Liver (tissue), 9 donors: ENCODE data around the gene ISCA2. TPM values are rescaled to one million over a fixed set of nuclear protein-coding genes. Genes with fewer than 3 reads are reported as not detected.

ENCODE experiments used
- DNase-seq: peaks from one replicate; pipeline ENCODE4 v3.0.0-alpha.2; 2017; ENCODE audit warnings: low spot score
- H3K27ac ChIP-seq, 2 donors: one replicate each; pipeline ENCODE4 v1.7.0; 2013; ENCODE audit warnings: inconsistent platforms in 2 of 2, low read length in 2 of 2, control low read depth in 1 of 2, low read depth in 1 of 2, mild to moderate bottlenecking in 1 of 2
- H3K27me3 ChIP-seq, 4 donors: one replicate each; pipeline versions ENCODE4 v1.6.1 to v1.7.0; 2013; ENCODE audit warnings: low read length in 3 of 4, inconsistent platforms in 1 of 4, mild to moderate bottlenecking in 1 of 4, moderate library complexity in 1 of 4; ENCODE audit not compliant: control insufficient read depth in 4 of 4, insufficient read depth in 4 of 4
- H3K36me3 ChIP-seq, 4 donors: one replicate each; pipeline versions ENCODE4 v1.6.1 to v1.7.0; 2013; ENCODE audit warnings: low read length in 3 of 4, mild to moderate bottlenecking in 3 of 4, low read depth in 1 of 4, moderate library complexity in 1 of 4; ENCODE audit not compliant: control insufficient read depth in 4 of 4, insufficient read depth in 3 of 4
- H3K4me1 ChIP-seq, 4 donors: one replicate each; pipeline versions ENCODE4 v1.6.1 to v1.7.0; 2013; ENCODE audit warnings: low read length in 3 of 4, mild to moderate bottlenecking in 3 of 4, moderate library complexity in 1 of 4; ENCODE audit not compliant: control insufficient read depth in 4 of 4, insufficient read depth in 4 of 4
- H3K4me3 ChIP-seq, 3 donors: one replicate each; pipeline versions ENCODE4 v1.6.1 to v1.7.0; 2013; ENCODE audit warnings: low read length in 3 of 3, control low read depth in 1 of 3, low read depth in 1 of 3, mild to moderate bottlenecking in 1 of 3
- H3K9ac ChIP-seq, 2 donors: one replicate each; pipeline ENCODE4 v1.7.0; 2013; ENCODE audit warnings: low read length in 2 of 2, mild to moderate bottlenecking in 2 of 2, moderate library complexity in 2 of 2, control low read depth in 1 of 2, low read depth in 1 of 2
- H3K9me3 ChIP-seq, 4 donors: one replicate each; pipeline versions ENCODE4 v1.6.1 to v1.7.0; 2013; ENCODE audit warnings: low read length in 3 of 4; ENCODE audit not compliant: control insufficient read depth in 4 of 4
- EGR1 ChIP-seq, 2 donors: IDR thresholded peaks; 2 replicates each; pipeline ENCODE4 v1.6.1; 2016 to 2018; ENCODE audit warnings: antibody characterized with exemption in 2 of 2, low read depth in 2 of 2
- FOXA1 ChIP-seq: IDR thresholded peaks from 2 replicates; pipeline ENCODE4 v1.6.1; 2016; ENCODE audit warnings: antibody characterized with exemption
- FOXA2 ChIP-seq: IDR thresholded peaks from 2 replicates; pipeline ENCODE4 v1.6.1; 2016; ENCODE audit warnings: antibody characterized with exemption
- GABPA ChIP-seq, 2 donors: IDR thresholded peaks in 1 of 2; conservative IDR thresholded peaks in 1 of 2; 2 replicates each; pipeline ENCODE4 v1.6.1; 2016; ENCODE audit warnings: antibody characterized with exemption in 2 of 2, mild to moderate bottlenecking in 1 of 2, moderate library complexity in 1 of 2
- HNF4A ChIP-seq, 2 donors: conservative IDR thresholded peaks; 2 replicates each; pipeline ENCODE4 v1.6.1; 2016; ENCODE audit warnings: antibody characterized with exemption in 2 of 2, mild to moderate bottlenecking in 2 of 2
- HNF4G ChIP-seq: IDR thresholded peaks from 2 replicates; pipeline ENCODE4 v1.6.1; 2016; ENCODE audit warnings: antibody characterized with exemption
- JUND ChIP-seq, 2 donors: IDR thresholded peaks; 2 replicates each; pipeline ENCODE4 v1.6.1; 2016; ENCODE audit warnings: antibody characterized with exemption in 2 of 2
- NR2F2 ChIP-seq: IDR thresholded peaks from 2 replicates; pipeline ENCODE4 v1.6.1; 2016; ENCODE audit warnings: antibody characterized with exemption
- RAD21 ChIP-seq, 2 donors: IDR thresholded peaks; 2 replicates each; pipeline ENCODE4 v1.6.1; 2016; ENCODE audit warnings: antibody characterized with exemption in 2 of 2, mild to moderate bottlenecking in 2 of 2
- RXRA ChIP-seq, 2 donors: IDR thresholded peaks; 2 replicates each; pipeline ENCODE4 v1.6.1; 2017 to 2018; ENCODE audit warnings: antibody characterized with exemption in 2 of 2, mild to moderate bottlenecking in 1 of 2
- SP1 ChIP-seq: IDR thresholded peaks from 2 replicates; pipeline ENCODE4 v1.6.1; 2018; ENCODE audit warnings: antibody characterized with exemption, mild to moderate bottlenecking
- TAF1 ChIP-seq: conservative IDR thresholded peaks from 2 replicates; pipeline ENCODE4 v1.6.1; 2016; ENCODE audit warnings: antibody characterized with exemption, mild to moderate bottlenecking
- YY1 ChIP-seq: IDR thresholded peaks from 2 replicates; pipeline ENCODE4 v1.6.1; 2016; ENCODE audit warnings: antibody characterized with exemption, mild to moderate bottlenecking
- WGBS: extraction: QIAGEN DNeasy Blood & Tissue Kit; methylation state at CpG from one replicate; pipeline ENCODE4 v1.1.7; 2013; 5-methylcytosine and 5-hydroxymethylcytosine counted together
- polyA plus RNA-seq, 2 donors: library from polyadenylated mRNA; stranded (reverse) in 1 of 2; unstranded in 1 of 2; fragments of 200-250 nt in 1 of 2; fragments of >200 nt in 1 of 2; fragmentation: Nextera tagmentation in 1 of 2; extraction: Ambion mirVana in 1 of 2; gene quantifications; one replicate each; pipeline versions ENCODE4 v1.2.1 to v1.2.3, GENCODE V29; 2013 to 2015
- total RNA-seq, 2 donors: library from RNA; depleted of rRNA; stranded (reverse); fragments of >200 nt; gene quantifications; one replicate each; pipeline ENCODE4 v1.2.3, GENCODE V29; 2014
- TF ChIP-seq, protein P1 (sequence below): fragments of 150-350 bp; IDR thresholded peaks from 2 replicates; pipeline ENCODE4 v1.5.1; 2017; ENCODE audit warnings: improper control_type of control experiment, low read depth, low read length; ENCODE audit not compliant: missing input control
- TF ChIP-seq, protein P2 (sequence below): IDR thresholded peaks from 2 replicates; pipeline ENCODE4 v1.6.1; 2016; ENCODE audit warnings: antibody characterized with exemption
- TF ChIP-seq, protein P3 (sequence below): IDR thresholded peaks from 2 replicates; pipeline ENCODE4 v1.6.1; 2016; ENCODE audit warnings: antibody characterized with exemption, mild to moderate bottlenecking
- TF ChIP-seq, protein P4 (sequence below): IDR thresholded peaks from 2 replicates; pipeline ENCODE4 v1.6.1; 2016; ENCODE audit warnings: antibody characterized with exemption
- TF ChIP-seq, protein P5 (sequence below): IDR thresholded peaks from 2 replicates; pipeline ENCODE4 v1.6.1; 2016; ENCODE audit warnings: antibody characterized with exemption
- donor health status: healthy.
- donor health status: healthy.
- donor health status: healthy.
- donor health status: healthy.
- donor health status: healthy.

ISCA2 gene
- total and polyA plus RNA-seq, 4 donors, result 7.1 to 35.3 (median 15.8) TPM

GRCh38 chr14:74526854-74527585 is 33.5 kb downstream of the ISCA2 start:
- DNase-seq, result no peak

More at GRCh38 chr14:74526854-74527585, 33.5 kb downstream of the ISCA2 start:
- Histone ChIP-seq H3K27me3 (no peaks in the 10 kb centered on the region), H3K27ac (no peak overlapping the region), H3K9ac (no peak overlapping the region), H3K9me3 (no peaks in the 10 kb centered on the region), H3K4me1 (no peaks in the 10 kb centered on the region), H3K36me3 (no peaks in the 10 kb centered on the region), H3K4me3 (no peak overlapping the region)
- WGBS, result 78% methylated on average over 10 of the region's 10 CpGs
- TF ChIP-seq GABPA (IDR thresholded peaks at IDR 0.05 in 1 of 2, conservative IDR thresholded peaks at IDR 0.05 in 1 of 2) (no peak), HNF4G (no peak), EGR1 (IDR thresholded peaks at IDR 0.05; ENCODE audit: low read depth in 2 of 2) (no peak), RXRA (IDR thresholded peaks at IDR 0.05) (no peak), RAD21 (IDR thresholded peaks at IDR 0.05) (no peak), TAF1 (no peak), JUND (IDR thresholded peaks at IDR 0.05) (no peak), HNF4A (conservative IDR thresholded peaks at IDR 0.05) (no peak), FOXA2 (no peak), SP1 (no peak), YY1 (no peak), FOXA1 (no peak), NR2F2 (no peak)
- TF ChIP-seq, protein P1, sequence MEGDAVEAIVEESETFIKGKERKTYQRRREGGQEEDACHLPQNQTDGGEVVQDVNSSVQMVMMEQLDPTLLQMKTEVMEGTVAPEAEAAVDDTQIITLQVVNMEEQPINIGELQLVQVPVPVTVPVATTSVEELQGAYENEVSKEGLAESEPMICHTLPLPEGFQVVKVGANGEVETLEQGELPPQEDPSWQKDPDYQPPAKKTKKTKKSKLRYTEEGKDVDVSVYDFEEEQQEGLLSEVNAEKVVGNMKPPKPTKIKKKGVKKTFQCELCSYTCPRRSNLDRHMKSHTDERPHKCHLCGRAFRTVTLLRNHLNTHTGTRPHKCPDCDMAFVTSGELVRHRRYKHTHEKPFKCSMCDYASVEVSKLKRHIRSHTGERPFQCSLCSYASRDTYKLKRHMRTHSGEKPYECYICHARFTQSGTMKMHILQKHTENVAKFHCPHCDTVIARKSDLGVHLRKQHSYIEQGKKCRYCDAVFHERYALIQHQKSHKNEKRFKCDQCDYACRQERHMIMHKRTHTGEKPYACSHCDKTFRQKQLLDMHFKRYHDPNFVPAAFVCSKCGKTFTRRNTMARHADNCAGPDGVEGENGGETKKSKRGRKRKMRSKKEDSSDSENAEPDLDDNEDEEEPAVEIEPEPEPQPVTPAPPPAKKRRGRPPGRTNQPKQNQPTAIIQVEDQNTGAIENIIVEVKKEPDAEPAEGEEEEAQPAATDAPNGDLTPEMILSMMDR, result no peak
- TF ChIP-seq, protein P2, sequence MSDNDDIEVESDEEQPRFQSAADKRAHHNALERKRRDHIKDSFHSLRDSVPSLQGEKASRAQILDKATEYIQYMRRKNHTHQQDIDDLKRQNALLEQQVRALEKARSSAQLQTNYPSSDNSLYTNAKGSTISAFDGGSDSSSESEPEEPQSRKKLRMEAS, result no peak
- TF ChIP-seq, protein P3, sequence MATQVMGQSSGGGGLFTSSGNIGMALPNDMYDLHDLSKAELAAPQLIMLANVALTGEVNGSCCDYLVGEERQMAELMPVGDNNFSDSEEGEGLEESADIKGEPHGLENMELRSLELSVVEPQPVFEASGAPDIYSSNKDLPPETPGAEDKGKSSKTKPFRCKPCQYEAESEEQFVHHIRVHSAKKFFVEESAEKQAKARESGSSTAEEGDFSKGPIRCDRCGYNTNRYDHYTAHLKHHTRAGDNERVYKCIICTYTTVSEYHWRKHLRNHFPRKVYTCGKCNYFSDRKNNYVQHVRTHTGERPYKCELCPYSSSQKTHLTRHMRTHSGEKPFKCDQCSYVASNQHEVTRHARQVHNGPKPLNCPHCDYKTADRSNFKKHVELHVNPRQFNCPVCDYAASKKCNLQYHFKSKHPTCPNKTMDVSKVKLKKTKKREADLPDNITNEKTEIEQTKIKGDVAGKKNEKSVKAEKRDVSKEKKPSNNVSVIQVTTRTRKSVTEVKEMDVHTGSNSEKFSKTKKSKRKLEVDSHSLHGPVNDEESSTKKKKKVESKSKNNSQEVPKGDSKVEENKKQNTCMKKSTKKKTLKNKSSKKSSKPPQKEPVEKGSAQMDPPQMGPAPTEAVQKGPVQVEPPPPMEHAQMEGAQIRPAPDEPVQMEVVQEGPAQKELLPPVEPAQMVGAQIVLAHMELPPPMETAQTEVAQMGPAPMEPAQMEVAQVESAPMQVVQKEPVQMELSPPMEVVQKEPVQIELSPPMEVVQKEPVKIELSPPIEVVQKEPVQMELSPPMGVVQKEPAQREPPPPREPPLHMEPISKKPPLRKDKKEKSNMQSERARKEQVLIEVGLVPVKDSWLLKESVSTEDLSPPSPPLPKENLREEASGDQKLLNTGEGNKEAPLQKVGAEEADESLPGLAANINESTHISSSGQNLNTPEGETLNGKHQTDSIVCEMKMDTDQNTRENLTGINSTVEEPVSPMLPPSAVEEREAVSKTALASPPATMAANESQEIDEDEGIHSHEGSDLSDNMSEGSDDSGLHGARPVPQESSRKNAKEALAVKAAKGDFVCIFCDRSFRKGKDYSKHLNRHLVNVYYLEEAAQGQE, result no peak
- TF ChIP-seq, protein P4, sequence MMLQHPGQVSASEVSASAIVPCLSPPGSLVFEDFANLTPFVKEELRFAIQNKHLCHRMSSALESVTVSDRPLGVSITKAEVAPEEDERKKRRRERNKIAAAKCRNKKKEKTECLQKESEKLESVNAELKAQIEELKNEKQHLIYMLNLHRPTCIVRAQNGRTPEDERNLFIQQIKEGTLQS, result no peak
- TF ChIP-seq, protein P5, sequence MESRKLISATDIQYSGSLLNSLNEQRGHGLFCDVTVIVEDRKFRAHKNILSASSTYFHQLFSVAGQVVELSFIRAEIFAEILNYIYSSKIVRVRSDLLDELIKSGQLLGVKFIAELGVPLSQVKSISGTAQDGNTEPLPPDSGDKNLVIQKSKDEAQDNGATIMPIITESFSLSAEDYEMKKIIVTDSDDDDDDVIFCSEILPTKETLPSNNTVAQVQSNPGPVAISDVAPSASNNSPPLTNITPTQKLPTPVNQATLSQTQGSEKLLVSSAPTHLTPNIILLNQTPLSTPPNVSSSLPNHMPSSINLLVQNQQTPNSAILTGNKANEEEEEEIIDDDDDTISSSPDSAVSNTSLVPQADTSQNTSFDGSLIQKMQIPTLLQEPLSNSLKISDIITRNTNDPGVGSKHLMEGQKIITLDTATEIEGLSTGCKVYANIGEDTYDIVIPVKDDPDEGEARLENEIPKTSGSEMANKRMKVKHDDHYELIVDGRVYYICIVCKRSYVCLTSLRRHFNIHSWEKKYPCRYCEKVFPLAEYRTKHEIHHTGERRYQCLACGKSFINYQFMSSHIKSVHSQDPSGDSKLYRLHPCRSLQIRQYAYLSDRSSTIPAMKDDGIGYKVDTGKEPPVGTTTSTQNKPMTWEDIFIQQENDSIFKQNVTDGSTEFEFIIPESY, result no peak
